ENCODE measurements around the gene TBC1D1.

TBC1D1 gene

GRCh38 chr4:38084877-38085711 is 194.2 kb downstream of the TBC1D1 start:
- no peak for DNase-seq

GRCh38 chr4:38085751-38086150 is 194.9 kb downstream of the TBC1D1 start:
- DNase-seq, result no peak

GRCh38 chr4:38086151-38086848 is 195.4 kb downstream of the TBC1D1 start:
- DNase-seq, result no peak

GRCh38 chr4:38086849-38087226 is 196.0 kb downstream of the TBC1D1 start:
- no peak for DNase-seq

- DNase-seq, result no peak
Observed at GRCh38 chr4:38088321-38088720, 197.4 kb downstream of the TBC1D1 start.

- no peak for DNase-seq
Observed at GRCh38 chr4:38089961-38090360, 199.1 kb downstream of the TBC1D1 start.

- DNase-seq, result no peak
Observed at GRCh38 chr4:38090455-38091246, 199.8 kb downstream of the TBC1D1 start.

GRCh38 chr4:38091636-38092035 is 200.8 kb downstream of the TBC1D1 start:
- DNase-seq, result no peak

- no peak for DNase-seq
Observed at GRCh38 chr4:38092701-38093100, 201.8 kb downstream of the TBC1D1 start.

- no peak for DNase-seq
Observed at GRCh38 chr4:38094419-38094818, 203.5 kb downstream of the TBC1D1 start.

GRCh38 chr4:38095691-38096090 is 204.8 kb downstream of the TBC1D1 start:
- DNase-seq, result no peak

GRCh38 chr4:38097818-38098217 is 206.9 kb downstream of the TBC1D1 start:
- DNase-seq, result no peak

- DNase-seq, result no peak
Observed at GRCh38 chr4:38099020-38099600, 208.2 kb downstream of the TBC1D1 start.

GRCh38 chr4:38099908-38100407 is 209.1 kb downstream of the TBC1D1 start:
- DNase-seq, result no peak

- DNase-seq, result no peak
Observed at GRCh38 chr4:38100474-38101255, 209.8 kb downstream of the TBC1D1 start.

GRCh38 chr4:38101563-38101962 is 210.7 kb downstream of the TBC1D1 start:
- no peak for DNase-seq

GRCh38 chr4:38102957-38103588 is 212.2 kb downstream of the TBC1D1 start:
- DNase-seq, result no peak

GRCh38 chr4:38105475-38106220 is 214.8 kb downstream of the TBC1D1 start:
- DNase-seq, result no peak

- no peak for DNase-seq
Observed at GRCh38 chr4:38106311-38106710, 215.4 kb downstream of the TBC1D1 start.

- no peak for DNase-seq
Observed at GRCh38 chr4:38106886-38107514, 216.1 kb downstream of the TBC1D1 start.
